Suprapubic skin (tissue), 4 donors: ENCODE results near the gene ABLIM3.

Source experiments
- CTCF ChIP-seq, 2 donors: fragments of 200-600 bp in 1 of 2; fragments of 450-650 bp in 1 of 2; sonication (generic) in 1 of 2; IDR thresholded peaks; one replicate each; pipeline ENCODE4 v1.5.1; 2016 to 2019; ENCODE audit warnings: antibody characterized with exemption in 2 of 2, mild to moderate bottlenecking in 1 of 2, moderate library complexity in 1 of 2
- EP300 ChIP-seq: sonication (generic); formaldehyde crosslinking; IDR thresholded peaks from one replicate; pipeline ENCODE4 v1.6.1; 2017; ENCODE audit warnings: antibody characterized with exemption
- POLR2A ChIP-seq, 2 donors: fragments of 450-650 bp; IDR thresholded peaks; one replicate each; pipeline ENCODE4 v1.6.1; 2017; ENCODE audit warnings: antibody characterized with exemption in 2 of 2, mild to moderate bottlenecking in 2 of 2, moderate library complexity in 2 of 2
- POLR2AphosphoS5 ChIP-seq, 3 donors: sonication (generic); formaldehyde crosslinking; IDR thresholded peaks; one replicate each; pipeline ENCODE4 v1.6.1; 2017; ENCODE audit warnings: antibody characterized with exemption in 3 of 3

DNA sequence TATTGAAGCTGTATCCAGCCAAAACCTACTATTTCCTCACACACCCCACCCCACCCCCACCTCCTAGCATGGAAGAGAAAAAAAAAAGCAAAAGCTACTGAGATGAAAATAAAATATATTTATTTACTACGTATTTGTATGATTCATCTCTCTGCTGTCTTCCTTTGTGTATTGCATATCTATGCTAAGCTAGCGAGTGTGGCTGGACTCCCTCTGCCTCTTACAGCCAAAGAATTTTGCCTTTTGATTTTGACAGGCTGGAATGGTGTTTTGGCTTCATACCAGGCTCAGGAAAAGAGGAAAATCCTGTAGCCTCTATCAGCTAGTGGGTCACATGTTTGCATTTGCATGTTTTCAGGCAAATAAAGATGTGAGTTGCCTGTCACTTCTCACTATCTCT is 2.2 kb downstream of the ABLIM3 start:
- TF ChIP-seq CTCF (IDR thresholded peaks at IDR 0.05) (no peak), POLR2AphosphoS5 (IDR thresholded peaks at IDR 0.05) (peak in 1 of 3 donors; percentile 15), EP300 (no peak), POLR2A (IDR thresholded peaks at IDR 0.05) (no peak)
